MM.1S (cell line): ENCODE measurements around the gene FIGN.

Experiments used
- EZH2phosphoT487 ChIP-seq: fragments of 300-600 bp; sonication (generic); IDR thresholded peaks from 2 replicates; pipeline ENCODE4 v1.6.1; 2018; ENCODE audit warnings: antibody characterized with exemption, low read length
- TF ChIP-seq, protein P1 (sequence below): fragments of 300-600 bp; sonication (generic); IDR thresholded peaks from 2 replicates; pipeline ENCODE4 v1.5.1; 2016; ENCODE audit warnings: antibody characterized with exemption, low read length, mixed read lengths

DNA sequence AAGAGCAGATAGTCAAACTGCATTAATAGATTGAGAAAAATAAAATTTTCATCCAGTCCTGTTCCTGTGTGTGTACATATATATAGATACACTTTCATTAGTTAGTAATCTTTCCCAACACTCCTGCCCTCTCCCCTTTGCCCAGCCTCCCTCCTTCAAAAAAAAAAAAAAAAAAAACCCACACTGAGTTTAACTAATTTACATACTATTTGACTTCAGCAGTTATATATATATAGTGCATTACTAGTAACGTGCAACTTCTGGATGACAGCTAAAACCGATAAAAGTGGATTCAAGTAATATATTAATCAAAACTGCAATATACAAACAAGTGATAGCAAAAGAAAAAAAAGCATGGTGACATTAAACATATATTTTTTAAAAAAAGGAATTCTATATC, 1.4 kb downstream of the FIGN start:
- TF ChIP-seq, protein P1, sequence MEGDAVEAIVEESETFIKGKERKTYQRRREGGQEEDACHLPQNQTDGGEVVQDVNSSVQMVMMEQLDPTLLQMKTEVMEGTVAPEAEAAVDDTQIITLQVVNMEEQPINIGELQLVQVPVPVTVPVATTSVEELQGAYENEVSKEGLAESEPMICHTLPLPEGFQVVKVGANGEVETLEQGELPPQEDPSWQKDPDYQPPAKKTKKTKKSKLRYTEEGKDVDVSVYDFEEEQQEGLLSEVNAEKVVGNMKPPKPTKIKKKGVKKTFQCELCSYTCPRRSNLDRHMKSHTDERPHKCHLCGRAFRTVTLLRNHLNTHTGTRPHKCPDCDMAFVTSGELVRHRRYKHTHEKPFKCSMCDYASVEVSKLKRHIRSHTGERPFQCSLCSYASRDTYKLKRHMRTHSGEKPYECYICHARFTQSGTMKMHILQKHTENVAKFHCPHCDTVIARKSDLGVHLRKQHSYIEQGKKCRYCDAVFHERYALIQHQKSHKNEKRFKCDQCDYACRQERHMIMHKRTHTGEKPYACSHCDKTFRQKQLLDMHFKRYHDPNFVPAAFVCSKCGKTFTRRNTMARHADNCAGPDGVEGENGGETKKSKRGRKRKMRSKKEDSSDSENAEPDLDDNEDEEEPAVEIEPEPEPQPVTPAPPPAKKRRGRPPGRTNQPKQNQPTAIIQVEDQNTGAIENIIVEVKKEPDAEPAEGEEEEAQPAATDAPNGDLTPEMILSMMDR: no peak
- TF ChIP-seq EZH2phosphoT487: no peak
